GM21737 (cell line): ENCODE results near the gene AUTS2.

Experiments
- ATAC-seq: cut with Tn5 transposase; IDR thresholded peaks from one replicate; pipeline ENCODE4 v1.9.1; 2021; ENCODE audit warnings: mild to moderate bottlenecking, moderate library complexity; ENCODE audit not compliant: unreplicated experiment

AUTS2 gene

DNA sequence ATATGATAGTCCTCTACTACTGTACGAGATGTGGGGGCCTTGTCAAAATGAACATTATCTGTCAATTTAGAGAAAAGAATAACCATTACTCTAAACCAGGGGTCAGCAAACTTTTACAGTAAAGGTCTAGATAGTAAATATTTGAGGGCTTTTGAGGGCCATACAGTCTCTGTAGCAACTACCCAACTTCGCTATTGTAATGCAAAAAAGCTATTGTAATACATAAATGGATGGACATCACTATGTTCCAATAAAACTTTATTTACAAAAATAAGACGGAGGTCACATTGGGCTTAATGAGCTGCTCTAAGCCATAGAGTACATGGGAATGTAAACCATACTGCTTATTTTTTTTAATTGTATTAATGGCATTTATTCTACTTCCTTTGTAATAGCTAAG, 1055.9 kb downstream of the AUTS2 start:
- no peak for ATAC-seq

DNA sequence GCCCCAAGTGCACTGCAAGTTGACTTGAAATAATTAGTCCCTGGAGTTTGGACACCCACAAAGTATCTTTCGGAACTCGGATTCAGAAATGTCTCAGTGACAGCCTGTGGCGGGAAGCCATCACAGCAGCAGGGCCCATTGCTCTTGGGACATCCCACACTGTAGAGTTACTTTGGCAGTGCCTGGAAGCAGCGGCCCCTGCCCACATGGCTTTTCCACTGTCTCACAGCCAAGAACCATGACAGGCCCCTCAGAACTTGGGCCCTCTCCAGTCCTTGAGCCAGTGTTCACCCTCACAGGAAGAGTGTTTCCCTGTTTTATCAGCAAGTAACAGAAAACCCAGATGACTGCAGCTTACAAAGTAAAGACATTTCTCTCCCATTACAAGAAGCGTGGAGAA, 1056.7 kb downstream of the AUTS2 start:
- ATAC-seq: no peak

GRCh38 chr7:70655694-70656093, 1057.4 kb downstream of the AUTS2 start:
- ATAC-seq: no peak

DNA sequence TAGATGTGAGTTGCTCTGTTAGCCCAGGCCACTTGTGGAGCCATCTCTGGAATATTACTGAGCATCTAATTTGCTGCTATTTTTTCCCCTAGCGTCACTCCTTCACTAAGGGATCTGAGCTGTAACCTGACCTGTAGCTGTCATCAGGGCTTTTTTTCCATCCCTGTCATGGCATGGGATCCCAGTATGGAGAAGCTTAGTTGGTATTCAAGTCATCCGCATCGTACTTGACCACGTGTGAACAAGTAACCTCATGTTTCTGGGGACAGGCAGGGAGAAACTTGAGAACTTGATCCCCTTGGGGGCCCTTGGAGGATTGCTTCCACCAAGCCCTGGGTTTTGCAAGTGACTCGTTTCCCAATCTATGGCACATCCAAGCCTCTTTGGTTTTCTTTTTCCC, 1059.3 kb downstream of the AUTS2 start:
- no peak for ATAC-seq

DNA sequence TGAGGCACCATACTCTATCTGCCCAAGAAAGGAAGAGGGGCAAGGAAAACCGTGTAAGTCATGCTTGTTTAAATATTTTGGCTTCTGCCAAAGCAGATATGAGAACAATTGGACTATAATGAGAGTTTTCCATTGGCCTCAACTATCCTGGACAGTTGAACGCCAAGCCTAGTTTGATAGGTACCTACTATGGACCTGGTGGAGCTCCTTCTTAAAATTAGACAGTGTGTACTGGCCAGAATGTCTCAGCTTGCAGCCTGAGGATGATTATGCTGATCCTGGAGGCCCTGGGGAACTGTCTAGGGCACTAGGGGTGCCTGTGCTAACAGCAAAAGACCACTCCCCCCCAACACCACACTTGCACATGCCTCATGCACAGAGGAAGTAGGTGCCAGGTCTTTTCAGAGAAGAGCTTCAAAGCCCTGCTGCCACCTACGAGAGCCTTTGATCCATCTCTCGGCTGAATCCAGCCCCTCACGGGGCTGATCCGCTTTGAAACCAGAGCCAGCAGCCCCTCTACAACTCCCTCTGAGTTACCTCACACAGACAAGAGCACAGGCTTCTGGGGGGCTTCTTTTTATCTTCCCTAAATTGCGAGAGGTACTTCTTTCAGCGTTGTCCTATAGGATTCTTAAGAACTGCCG, 1059.8 kb downstream of the AUTS2 start:
- ATAC-seq: no peak

GRCh38 chr7:70659263-70659662, 1061.0 kb downstream of the AUTS2 start:
- no peak for ATAC-seq

DNA sequence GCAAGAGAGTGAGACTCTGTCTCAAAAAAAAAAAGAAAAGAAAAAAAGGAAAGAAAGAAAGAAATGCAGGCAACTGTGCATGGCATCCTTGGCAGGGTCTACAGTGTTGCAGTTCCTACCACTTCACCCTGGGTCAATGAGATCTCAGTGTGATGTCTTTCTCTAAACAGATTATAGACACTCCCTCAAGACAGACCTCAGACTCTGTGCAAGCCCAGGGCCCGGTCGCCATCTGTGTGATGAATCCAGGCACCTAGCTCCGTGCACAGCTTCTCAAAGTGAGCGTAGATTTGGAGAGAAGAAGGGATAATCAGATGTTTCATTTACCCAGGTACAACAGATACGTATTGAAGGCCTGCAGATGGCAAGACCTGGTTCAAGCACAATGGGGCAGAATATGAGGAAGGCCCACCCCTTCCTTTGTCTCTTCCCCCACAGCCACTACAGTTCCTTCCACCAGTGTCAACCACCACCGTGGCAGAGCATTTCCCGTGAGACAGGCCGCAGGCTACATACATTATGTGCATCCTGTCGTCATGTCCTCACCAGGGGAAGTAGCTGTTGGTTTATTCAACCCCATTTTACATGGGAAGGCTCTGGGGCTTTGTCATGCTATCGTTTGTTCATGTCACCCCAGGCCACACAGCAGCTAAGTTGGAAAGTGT, 1062.0 kb downstream of the AUTS2 start:
- no peak for ATAC-seq

DNA sequence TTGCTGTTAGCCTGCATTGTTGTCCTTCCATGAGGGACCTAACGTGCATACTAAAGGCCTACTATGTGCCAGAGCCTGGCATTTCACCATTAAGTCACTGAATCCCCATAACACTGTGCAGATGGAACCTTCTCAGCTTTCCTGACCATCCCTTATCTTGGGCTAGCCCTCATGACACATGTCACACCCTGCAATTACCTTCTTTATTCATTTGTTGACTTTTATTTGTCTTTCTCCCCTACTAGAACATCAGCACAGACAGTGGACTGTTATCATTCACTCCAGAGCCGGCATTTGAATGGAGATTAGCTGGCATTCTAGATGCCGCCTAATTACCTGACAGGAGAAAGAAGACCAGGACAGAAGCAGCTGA, 1062.5 kb downstream of the AUTS2 start:
- no peak for ATAC-seq

- ATAC-seq: no peak
Measured at GRCh38 chr7:70663680-70664079, 1065.4 kb downstream of the AUTS2 start.

GRCh38 chr7:70665997-70666396, 1067.7 kb downstream of the AUTS2 start:
- no peak for ATAC-seq

DNA sequence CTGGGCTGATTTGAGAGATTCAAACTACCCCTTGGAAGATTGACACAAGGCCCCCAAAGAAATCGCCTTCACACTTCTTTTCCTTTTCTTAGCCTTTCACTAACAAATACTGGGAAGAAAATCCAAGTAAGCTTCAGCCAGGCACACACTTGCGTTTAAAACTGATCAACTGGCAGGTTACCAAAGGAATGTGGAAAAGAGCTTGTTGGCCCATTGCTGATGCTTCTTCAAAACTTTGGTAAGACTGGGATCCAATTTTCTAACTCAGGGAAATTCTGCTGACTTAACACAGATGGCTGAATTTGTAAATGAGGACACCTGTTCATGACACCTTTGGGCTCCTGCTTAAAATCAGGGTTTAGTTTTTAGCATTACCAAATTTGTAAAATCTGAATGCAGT, 1069.1 kb downstream of the AUTS2 start:
- ATAC-seq: no peak

GRCh38 chr7:70668606-70669358, 1070.5 kb downstream of the AUTS2 start:
- no peak for ATAC-seq

- no peak for ATAC-seq
Measured at GRCh38 chr7:70669854-70670253, 1071.6 kb downstream of the AUTS2 start.

DNA sequence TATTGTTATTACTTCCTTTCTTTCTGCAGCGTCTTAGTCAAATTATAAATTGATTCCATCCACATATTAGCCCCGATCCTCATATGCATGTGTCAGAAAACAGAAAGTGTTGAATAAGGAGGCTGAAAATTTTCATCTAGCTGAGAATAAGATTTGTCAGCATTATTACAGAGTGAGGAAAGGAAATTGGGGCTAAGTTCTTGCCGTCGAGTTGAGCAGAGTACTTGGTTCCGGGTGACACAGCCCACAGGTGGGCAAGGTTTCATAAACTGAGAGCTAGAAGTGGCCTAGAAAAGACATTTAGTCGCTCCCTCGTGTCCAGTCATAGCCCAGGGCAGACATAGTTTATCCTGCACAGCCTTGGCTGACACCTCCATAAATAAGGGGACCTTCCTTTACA, 1072.0 kb downstream of the AUTS2 start:
- no peak for ATAC-seq

GRCh38 chr7:70673778-70674570, 1075.7 kb downstream of the AUTS2 start:
- ATAC-seq: no peak

- no peak for ATAC-seq
Measured at GRCh38 chr7:70674571-70675010, 1076.3 kb downstream of the AUTS2 start.

DNA sequence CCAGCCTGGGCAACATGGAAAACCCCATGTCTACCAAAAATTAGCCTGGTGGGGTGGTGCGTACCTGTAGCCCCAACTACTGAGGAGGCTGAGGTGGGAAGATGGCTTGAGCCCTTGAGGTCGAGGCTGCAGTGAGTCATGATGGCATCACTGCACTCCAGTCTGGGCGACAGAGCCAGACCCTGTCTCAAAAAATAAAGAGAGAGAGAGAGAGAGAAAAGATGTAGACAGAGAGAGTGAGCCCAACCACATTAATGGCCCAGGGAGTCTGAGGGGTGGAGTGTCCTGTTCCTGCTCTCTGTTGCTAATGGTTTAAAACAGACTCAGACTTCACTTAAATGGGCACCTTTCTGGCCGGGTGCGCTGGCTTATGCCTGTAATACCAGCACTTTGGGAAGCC, 1078.0 kb downstream of the AUTS2 start:
- ATAC-seq: no peak

DNA sequence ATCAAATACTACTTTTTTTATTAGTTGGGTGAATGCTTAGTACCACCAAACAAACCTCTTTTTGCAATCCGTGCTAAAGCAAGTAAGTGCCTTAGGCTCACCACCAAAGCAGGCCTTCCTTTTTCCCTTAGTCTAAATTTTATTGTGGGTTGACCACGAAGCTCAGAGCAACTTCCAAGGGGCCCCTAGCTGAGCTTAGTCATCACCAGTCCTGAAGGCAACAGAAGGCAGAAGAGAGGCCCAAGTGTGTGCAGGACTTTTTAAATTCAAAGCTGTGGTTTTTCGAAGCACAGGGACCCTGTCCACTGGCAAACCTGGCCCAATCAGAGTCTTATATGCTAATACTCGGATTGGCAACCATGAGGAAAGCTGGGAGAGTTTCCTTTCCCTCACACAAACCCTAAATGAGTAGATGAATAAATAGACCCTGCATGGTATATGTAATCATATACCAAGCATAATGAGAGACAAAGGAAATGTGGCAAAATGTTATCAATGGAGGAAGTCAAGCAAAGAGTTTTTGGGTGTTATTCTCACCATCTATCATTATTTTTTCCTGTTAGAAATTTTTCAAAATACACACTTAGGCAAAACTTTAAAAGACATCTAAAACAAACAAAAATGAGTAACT, 1080.5 kb downstream of the AUTS2 start:
- ATAC-seq: no peak

DNA sequence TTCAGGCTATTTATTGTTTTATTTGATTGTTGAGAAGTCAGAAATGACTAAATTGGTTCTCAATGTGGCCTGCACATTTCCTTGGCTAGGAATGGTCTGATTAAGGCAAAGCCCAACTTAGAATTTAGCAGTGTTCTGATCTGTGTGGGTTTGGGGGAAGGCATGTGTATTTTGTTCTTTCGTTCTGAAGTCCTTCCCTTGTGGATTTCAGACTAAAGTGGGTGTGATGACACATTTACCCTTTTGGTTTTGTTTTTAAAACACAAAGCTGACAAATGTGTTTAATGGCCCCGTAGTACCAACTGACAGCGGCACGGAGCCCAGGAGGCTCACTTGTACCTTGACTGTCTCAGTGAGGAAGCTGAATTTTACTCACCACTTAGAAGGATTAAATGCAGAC, 1081.4 kb downstream of the AUTS2 start:
- no peak for ATAC-seq

- ATAC-seq: no peak
Measured at GRCh38 chr7:70680306-70680705, 1082.0 kb downstream of the AUTS2 start.
